GM12892 (cell line): Measurements from ENCODE around the gene LAMA4.

ENCODE experiments used
- POLR2A ChIP-seq: IDR thresholded peaks from 2 replicates; pipeline ENCODE4 v1.6.1; 2011; ENCODE audit warnings: low read depth, low read length, control low read depth
- POLR2AphosphoS5 ChIP-seq: IDR thresholded peaks from 2 replicates; pipeline ENCODE4 v1.6.1; 2011; ENCODE audit warnings: low read depth, low read length, control low read depth
- TAF1 ChIP-seq: IDR thresholded peaks from 2 replicates; pipeline ENCODE4 v1.6.1; 2011; ENCODE audit warnings: low read depth, mild to moderate bottlenecking, control low read depth, low read length, borderline replicate concordance

DNA sequence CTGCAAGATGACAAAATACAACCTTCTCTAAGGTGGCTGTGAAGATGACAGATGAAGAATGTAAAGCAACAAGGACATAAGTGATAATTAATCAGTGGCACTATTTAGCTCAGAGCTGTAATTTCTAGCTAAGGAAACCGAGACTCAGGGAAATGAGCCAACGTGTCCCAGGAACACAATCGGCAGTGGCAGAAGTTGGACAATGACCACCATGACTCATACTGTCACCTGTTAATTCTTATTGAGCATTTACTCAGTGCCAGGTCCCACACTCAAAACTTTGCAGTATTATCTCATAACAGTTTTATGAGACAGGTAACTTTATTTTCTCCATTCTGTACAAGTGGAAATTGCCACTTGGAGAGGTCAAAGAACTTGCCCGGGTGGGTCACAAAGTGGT is 55.8 kb downstream of the LAMA4 start:
- TF ChIP-seq POLR2A (no peak), TAF1 (no peak), POLR2AphosphoS5 (no peak)
